IgD-negative memory B cell (primary cell): ENCODE results near the gene RSBN1. TPM values are rescaled to one million over a fixed set of nuclear protein-coding genes. Genes with fewer than 3 reads are reported as not detected.

Experiments
- polyA plus RNA-seq: library from polyadenylated mRNA; unstranded; fragments of 300-500 nt; fragmentation: Illumina TruSeq; gene quantifications from one replicate; pipeline ENCODE4 v1.2.3, GENCODE V29; 2021

The RSBN1 gene
- polyA plus RNA-seq, 1 donor from 2014 or later = 36.6 TPM

Other genes with a start within 250 kb of the RSBN1 start
- gene PHTF1, start 53.0 kb downstream of the RSBN1 start, polyA plus RNA-seq = 16.7 TPM
- 41.1 TPM for gene PTPN22, start 59.2 kb upstream of the RSBN1 start, polyA plus RNA-seq
- gene BCL2L15, start 75.1 kb upstream of the RSBN1 start, polyA plus RNA-seq = not detected
- 13.2 TPM for gene AP4B1, start 92.3 kb upstream of the RSBN1 start, polyA plus RNA-seq
- gene DCLRE1B, start 92.8 kb upstream of the RSBN1 start, polyA plus RNA-seq = 3.6 TPM
- 6.1 TPM for gene HIPK1, start 116.8 kb upstream of the RSBN1 start, polyA plus RNA-seq
- not detected for gene OLFML3, start 167.0 kb upstream of the RSBN1 start, polyA plus RNA-seq